Mesangial cell (primary cell): ENCODE data around the gene CALCA. TPM values are rescaled to one million over a fixed set of nuclear protein-coding genes. Genes with fewer than 3 reads are reported as not detected.

Experiments
- total RNA-seq: library from RNA; depleted of rRNA; stranded (reverse); fragments of >200 nt; gene quantifications from 2 replicates; pipeline ENCODE4 v1.2.3, GENCODE V29; 2015

CALCA gene, protein sequence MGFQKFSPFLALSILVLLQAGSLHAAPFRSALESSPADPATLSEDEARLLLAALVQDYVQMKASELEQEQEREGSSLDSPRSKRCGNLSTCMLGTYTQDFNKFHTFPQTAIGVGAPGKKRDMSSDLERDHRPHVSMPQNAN
- 0.89 TPM in 1 of 2 replicates, not detected in the other for total RNA-seq

DNA sequence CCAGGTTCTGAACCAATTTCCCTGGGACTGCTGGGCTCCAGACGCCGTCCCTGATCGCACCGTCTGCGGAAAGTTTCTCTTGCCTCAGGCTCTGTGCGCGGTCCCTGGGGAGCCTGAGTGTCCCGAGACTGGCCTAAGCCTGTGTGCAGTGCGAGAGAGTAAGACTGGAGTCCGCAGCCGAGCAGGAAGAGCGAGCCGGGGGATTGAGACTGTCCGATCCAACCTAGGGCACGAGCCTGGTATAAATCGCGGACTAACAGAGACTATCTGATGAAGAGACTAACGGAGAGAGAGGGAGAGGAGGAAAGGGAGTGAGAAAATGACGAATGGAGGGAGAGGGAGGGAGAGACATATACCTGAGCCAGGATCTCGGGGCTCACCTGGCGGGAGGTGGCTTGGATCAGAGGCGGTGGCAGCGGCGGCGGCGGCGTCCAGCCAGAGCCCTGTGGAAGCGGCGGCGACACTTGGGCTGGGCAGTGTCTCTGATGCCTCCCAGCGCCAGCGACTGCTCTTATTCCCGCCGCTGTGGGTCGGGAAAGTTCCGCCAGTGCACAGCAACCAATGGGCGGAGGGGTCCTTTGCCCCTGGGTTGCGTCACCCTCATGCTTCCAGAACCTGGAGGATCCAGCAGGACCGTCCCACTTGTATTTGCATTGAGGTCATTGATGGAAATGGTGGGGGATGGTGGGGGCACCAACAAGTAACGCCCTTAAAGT is at the start of gene CALCA:
TSS of gene CALCA (minus strand) at position 487 of the 716 bp plus-strand sequence. CDS start 1,159 bp downstream, outside the sequence.

Other genes starting within 250 kb of the CALCA start
- gene CYP2R1, start 80.1 kb downstream of the CALCA start, total RNA-seq = 7.0 and 8.6 TPM in 2 replicates
- 0.38 and 0.65 TPM in 2 replicates for gene CALCB, start 101.2 kb upstream of the CALCA start, total RNA-seq
- gene INSC, start 142.6 kb upstream of the CALCA start, total RNA-seq = 0.13 and 0.49 TPM in 2 replicates